GM10248 (cell line): ENCODE data around the gene AADACL4.

Experiments used
- CTCF ChIA-PET: fragments of 300-600 bp; sonication (Branson Sonifier 250); formaldehyde crosslinking; extraction: SDS; loops from one replicate; lab custom pipeline; 2021; ENCODE audit warnings: antibody characterized with exemption; lab: Yijun Ruan, JAX
- POLR2A ChIA-PET: fragments of 350-650 bp; sonication (Branson Sonifier 250); formaldehyde crosslinking; extraction: SDS; loops from one replicate; lab custom pipeline; 2020; ENCODE audit warnings: antibody characterized with exemption; lab: Yijun Ruan, JAX
- DNase-seq: peaks from one replicate; pipeline ENCODE4 v3.0.0; 2012; ENCODE audit errors: extremely low spot score
- TF ChIP-seq, protein P1 (sequence below): IDR thresholded peaks from 2 replicates; pipeline ENCODE4 v1.5.1; 2012; ENCODE audit warnings: mild to moderate bottlenecking, low read depth; ENCODE audit errors: extremely low read depth, missing control alignments, control extremely low read depth

Gene AADACL4

DNA sequence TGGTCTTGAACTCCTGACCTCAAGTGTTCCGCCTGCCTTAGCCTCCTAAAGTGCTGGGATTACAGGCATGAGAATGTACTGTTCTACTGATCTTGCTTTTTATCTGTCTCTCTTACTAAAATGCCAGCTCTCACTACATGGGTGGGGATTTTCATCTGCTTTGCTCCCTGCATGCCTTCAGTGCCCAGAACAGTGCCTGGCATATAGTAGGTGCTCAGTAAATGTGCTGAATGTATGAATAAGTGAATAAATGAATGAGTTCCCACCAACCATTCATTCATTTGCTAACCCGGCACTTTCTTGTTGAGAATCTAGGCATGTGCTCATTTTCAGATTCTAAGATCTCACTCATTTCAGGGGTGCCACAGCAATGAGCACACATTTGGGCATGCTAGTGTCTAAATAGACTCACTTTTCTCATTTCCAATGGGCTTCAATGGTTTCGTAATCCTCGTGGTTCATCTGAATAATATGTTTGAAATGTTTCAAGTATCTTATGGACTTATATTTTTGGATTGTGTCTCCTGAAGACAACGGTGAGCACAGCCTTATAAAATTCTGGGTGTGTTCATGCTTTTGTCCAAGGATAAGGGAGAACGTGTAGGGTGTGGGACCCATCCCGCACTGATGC lies 33.5 kb upstream of the AADACL4 start:
- no peak for DNase-seq
- ChIA-PET CTCF (no interaction called here), POLR2A (no interaction called here)
- TF ChIP-seq, protein P1, sequence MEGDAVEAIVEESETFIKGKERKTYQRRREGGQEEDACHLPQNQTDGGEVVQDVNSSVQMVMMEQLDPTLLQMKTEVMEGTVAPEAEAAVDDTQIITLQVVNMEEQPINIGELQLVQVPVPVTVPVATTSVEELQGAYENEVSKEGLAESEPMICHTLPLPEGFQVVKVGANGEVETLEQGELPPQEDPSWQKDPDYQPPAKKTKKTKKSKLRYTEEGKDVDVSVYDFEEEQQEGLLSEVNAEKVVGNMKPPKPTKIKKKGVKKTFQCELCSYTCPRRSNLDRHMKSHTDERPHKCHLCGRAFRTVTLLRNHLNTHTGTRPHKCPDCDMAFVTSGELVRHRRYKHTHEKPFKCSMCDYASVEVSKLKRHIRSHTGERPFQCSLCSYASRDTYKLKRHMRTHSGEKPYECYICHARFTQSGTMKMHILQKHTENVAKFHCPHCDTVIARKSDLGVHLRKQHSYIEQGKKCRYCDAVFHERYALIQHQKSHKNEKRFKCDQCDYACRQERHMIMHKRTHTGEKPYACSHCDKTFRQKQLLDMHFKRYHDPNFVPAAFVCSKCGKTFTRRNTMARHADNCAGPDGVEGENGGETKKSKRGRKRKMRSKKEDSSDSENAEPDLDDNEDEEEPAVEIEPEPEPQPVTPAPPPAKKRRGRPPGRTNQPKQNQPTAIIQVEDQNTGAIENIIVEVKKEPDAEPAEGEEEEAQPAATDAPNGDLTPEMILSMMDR, result no peak

DNA sequence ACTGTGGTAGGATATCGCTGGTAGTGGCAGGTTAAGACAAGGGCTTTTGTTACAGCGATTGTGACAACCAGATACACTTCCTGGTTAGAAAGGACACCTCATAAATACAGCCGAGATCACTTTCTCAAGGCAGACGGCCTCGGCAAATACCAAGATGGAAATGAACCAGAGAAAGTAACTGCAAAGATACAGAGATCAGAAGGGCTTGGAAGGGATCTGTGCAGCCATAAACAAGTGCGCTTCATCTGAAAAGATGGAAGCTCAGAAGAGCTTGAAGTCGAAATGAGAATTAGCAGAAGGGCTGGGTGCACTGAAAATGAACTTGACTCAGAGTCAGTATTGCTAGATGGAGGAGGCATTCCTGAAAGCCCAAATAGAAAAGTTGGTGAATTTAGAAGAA lies 32.9 kb upstream of the AADACL4 start:
- TF ChIP-seq, protein P1, result no peak
- DNase-seq, result no peak
- POLR2A ChIA-PET, result no interaction called here
- CTCF ChIA-PET, result interaction anchor here (1.0 kb wide), 1 partner anchor 12 kb away, joined by 3 read pairs; no protein-coding TSS in a partner anchor

GRCh38 chr1:12613180-12613579 lies 30.7 kb upstream of the AADACL4 start:
- ChIA-PET POLR2A (no interaction called here), CTCF (no interaction called here)
- no peak for DNase-seq
- TF ChIP-seq, protein P1, result no peak

GRCh38 chr1:12614402-12615158 lies 29.3 kb upstream of the AADACL4 start:
- CTCF ChIA-PET, result interaction anchor here (1.3 to 7.5 kb wide), 3 partner anchors 13 to 339 kb away, joined by 5 to 98 read pairs (median 6); no protein-coding TSS in a partner anchor
- POLR2A ChIA-PET, result no interaction called here

DNA sequence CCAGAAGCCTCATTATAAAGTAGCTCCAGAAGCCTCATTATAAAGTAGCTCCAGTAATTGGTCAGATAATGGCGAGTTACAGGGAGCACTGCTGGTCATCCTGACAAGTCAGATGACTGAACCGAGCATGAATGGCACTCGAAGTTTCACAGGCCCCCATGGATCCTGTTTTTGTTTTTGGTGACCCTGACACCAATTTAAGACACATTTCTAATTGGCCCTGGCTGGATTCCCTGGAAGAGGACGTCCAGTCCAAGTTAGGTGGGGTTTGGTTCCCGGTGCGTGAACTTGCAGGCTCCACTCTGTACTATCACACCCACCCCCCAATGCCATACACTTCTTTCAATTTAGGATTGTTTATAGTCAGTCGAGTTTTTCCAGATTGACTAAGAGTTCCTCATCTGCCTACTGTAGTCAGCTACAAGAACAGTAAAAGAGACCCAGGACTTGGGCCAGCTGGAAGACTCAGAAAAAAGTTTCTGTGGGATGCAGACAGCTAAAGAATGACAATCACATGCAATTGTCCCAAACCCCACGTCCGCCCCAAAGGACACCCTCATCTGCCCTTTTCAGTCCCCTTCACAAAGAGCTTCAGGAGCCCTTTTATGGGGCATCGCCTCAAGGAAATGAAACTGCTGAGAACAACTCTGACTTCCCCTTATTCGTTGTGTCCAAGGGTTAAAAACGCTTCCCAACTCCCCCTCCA lies 28.6 kb upstream of the AADACL4 start:
- TF ChIP-seq, protein P1, result no peak
- no peak for DNase-seq
- POLR2A ChIA-PET, result no interaction called here
- CTCF ChIA-PET, result interaction anchor here (1.3 to 7.5 kb wide), 3 partner anchors 14 to 340 kb away, joined by 5 to 98 read pairs (median 6); no protein-coding TSS in a partner anchor

More at GRCh38 chr1:12614402-12615158, 29.3 kb upstream of the AADACL4 start:
- no peak for DNase-seq
- TF ChIP-seq, protein P1, result no peak
